ENCODE data around the gene ANO1.
"Not testable (repeated sequence)": the region's sequence is repeated elsewhere in the genome, so short reads cannot be mapped to it uniquely, and the experiment has no call there.

ANO1 gene

DNA sequence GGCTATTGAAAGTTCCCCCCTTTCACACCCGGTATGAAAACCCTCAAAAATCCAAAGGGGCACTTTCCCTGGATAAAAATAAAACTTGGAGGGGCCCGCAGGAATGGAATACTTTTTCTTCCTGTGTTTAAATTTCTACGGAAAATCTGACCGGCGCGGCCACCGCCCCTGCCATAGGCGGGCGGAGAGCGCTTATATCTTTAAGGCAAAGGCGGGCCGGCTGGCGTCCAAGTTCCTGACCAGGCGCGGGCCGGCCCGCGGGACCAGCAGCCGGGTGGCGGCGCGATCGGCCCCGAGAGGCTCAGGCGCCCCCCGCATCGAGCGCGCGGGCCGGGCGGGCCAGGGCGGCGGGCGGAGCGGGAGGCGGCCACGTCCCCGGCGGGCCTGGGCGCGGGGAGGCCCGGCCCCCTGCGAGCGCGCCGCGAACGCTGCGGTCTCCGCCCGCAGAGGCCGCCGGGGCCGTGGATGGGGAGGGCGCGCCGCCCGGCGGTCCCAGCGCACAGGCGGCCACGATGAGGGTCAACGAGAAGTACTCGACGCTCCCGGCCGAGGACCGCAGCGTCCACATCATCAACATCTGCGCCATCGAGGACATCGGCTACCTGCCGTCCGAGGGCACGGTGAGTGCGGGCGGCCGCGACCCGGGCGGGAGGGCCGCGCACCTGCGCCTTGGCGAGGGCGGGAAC, at the start of gene ANO1:
TSS of gene ANO1 (plus strand) at position 223 of the 686 bp plus-strand sequence. CDS start at position 513, 290 bp downstream.
- DNase-seq (ENCODE audit: low read depth in 2 of 2), result no peak

DNA sequence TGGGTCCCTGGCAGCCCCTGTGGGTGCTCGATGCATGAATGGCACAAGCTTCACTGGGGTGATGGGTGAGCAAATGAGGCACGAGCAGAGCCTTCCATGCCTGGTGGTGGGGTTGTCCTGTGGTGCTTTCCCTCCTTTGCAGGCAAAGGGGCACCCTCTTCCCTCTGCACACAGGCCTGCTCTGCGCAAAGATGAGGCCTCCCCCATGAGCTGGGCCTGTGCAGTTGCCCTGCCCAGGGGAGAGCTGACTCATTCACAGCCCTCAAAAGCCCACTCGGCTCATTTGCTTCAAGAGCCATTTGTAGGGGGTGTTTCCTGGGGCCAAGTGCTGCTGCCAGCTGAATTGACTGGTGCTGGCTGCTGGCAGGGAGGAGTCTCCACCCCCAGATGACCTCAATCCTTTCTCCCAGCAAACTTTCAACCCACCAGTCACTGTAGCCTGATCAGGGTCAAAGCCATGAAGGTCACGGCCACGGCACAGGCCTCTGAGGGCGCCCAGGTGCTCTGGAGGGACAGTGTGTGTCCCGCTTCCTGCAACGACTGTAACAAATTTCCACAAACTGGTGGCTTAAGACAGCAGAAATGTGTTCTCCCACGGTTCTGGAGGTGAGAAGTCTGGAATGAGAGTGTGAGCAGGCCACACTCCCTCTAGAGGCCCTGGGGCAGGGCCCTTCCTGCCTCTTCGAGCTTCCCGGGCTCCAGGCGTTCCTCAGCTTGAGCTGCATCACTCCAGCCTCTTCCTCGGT, 48.8 kb upstream of the ANO1 start:
- no peak for DNase-seq (ENCODE audit: low read depth in 2 of 2)

DNA sequence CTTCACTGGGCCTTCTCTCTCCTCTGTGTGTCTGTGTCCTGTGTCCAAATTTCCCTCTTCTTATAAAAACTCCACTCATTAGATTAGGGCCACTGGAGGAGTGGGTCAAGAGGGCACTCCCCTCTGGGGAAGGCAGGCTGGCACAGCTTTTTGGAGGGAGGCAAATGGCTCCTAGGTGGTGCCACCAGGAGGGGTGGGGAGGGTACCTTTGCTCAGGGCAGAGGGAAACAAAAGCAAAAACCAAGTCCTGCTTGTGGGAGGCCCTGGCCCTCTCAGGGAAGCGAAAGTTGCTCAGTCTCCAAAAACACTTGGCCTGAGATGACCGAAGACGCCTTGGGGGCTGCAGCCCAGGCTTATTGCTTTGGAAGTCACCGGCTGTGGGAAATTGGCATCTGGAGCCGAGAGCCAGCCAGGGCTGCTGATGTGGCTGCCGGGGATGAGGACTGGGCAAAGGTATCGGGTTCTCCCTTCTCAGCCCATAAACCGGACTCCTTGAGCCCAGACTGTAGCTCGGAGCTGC, 48.2 kb upstream of the ANO1 start:
- no peak for DNase-seq (ENCODE audit: low read depth in 2 of 2)

DNA sequence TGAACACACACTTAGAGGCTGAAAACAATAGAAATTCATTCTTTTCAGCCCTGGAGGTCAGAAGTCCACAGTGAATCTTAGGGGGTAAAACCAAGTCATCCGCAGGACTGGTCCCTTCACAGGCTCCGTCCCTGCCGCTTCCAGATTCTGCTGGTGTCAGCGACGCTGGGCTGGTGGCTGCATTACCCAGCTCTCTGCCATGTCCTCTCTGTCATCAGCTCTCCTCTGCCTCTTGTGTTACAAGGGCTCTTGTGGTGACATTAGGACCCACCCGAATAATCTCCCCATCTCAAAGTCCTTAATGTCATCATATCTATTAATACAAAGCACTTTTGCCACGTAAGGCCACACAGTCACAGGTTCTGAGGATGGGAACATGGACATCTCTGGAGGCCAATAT, 47.7 kb upstream of the ANO1 start:
- no peak for DNase-seq (ENCODE audit: low read depth in 2 of 2)

DNA sequence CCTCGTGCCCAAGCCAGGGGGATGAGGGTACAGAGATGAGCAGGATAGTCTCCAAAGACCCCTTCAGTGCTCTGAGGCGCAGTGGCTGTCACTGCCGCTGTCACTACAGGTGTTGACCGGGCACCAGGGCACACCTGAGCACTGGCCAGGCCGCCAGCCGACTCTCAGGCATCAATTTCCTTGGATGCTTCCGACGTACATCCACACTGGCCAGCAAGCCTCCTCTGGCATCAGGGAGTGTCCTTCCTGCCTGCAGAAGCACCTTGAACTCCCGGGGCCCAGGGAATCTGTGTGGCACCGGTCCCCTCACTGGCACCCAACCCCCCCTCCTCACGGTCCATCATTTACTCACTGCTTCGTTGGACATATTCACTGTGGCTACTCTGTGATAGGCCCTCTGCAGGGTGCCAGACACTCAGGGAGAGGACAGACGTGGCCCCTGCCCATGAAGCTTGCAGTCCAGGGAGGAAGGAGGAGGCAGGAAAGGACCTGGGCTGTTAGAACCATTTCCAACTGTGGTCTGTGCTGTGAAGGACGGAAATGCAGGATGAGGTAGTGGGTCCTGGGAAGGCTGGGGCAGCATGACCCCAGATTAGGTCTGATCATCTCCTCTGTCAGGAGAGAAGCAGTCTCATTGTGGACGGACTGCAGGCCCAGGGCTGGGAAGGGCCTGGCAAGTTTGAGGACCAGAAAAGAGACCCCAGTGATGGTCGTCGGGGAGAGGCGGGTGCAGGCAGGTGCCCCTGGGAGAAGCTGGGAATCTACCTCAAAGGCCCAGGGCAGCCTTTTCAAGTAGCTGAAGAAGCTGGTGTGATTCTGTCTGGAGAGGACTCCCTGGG, 46.3 kb upstream of the ANO1 start:
- DNase-seq (ENCODE audit: low read depth in 2 of 2), result no peak

DNA sequence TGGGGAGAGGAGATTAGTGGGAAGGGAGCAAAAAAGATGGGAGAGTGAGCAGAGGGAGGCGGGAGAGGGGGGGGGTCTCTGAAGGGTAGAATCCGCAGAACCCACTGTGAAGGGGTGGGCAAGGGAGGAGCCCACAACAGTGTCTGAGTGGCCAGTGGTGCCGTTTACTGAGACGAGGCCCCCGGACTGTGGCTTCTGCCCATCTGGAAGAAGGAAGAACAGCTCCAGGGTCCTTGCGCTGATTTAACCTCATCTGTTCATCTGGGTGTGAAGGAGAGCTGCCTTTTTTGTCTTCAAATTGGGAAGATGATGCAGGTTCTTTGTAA, 45.7 kb upstream of the ANO1 start:
- no peak for DNase-seq (ENCODE audit: low read depth in 2 of 2)

DNA sequence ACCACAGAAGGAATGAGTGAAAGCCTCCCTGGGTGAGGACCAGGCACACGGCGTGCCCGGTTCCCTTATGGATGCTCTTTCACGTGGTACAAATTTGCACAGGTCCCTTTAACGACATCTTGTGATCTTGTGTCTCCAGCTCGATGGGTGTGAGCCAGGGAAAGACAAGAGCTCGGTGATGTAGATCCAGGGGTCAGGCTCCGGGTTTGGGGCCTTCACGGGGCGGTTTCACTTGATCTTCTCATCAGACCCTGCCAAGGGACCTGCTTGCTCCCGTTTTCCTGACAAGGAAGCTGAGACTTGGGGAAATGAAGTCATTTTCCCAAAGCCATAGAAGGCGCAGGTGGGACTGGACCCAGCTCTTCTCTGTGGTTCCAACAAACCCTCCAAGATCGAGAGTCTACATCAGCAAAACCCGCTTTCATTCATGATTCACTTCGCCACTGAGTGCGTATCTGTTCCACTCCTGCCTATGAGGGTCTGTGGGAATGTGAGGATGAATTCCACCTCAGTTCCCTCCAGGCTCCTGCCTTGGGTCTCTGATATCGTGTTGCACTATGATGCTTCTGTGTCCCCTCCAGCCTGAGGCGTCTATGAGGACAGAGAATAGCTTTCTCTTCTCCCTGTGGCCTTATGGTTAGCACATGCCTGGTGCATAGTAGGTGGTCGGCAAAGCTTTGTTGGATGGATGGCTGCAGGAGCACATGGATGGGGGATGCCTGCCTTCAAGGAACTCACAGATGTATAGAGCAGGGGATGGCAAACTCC, 45.0 kb upstream of the ANO1 start:
- no peak for DNase-seq (ENCODE audit: low read depth in 2 of 2)

DNA sequence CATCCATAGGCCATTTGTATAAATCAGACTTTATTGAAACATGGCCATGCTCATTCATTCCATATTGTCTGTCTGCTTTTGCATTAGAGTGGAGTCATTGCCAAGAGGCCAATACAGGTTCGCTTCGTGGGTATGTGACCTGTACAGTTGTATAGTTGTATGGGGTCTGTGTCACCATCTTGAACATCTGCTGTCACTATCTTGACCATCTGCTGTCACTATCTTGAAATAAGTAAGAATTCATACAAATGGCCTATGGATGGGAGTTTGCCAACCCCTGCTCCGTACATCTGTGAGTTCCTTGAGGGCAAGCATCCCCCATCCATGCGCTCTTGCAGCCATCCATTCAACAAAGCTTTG, 44.4 kb upstream of the ANO1 start:
- DNase-seq (ENCODE audit: low read depth in 2 of 2), result no peak

DNA sequence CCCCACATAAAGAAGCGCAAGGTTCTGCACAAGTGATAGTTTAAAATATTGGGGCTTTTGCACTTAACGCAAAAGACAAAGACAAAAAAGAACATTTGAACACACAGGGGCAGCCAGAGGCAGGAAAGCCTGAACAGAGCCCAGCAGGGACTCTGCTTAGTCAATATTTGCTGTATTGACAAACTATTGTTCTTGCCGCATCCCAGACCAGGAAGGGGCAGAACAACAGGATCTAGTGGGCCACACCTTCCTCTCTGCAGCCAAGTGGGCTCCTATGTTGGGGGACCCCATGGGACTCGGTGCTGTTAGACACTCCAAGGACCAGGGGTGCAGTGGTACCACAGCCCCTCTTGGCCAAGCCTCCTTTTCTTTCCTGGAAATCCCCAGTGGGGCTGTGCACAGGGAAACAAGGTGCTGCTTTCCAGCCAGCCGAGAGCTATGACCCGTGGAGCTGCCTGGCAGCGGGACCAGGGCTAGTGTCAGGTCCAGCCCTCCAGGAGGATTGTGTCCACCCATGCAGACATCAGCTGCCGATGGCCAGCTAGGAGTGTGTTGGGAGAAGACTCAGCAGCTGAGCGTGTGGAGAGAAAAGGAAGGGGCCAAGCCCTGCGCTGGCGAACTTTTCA, 43.3 kb upstream of the ANO1 start:
- no peak for DNase-seq (ENCODE audit: low read depth in 2 of 2)

DNA sequence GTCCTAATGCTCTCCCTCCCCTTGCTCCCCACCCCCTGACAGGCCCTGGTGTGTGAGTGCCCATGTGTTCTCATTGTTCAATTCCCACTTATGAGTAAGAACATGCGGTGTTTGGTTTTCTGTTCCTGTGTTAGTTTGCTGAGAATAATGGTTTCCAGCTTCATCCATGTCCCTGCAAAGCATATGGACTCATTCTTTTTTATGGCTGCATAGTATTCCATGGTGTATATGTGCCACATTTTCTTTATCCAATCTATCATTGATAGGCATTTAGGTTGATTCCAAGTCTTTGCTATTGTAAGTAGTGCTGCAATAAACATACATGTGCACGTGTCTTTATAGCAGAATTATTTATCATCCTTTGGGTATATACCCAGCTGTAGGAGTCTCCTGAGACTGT, 42.5 kb upstream of the ANO1 start:
- not testable (repeated sequence) for DNase-seq (ENCODE audit: low read depth in 2 of 2)

DNA sequence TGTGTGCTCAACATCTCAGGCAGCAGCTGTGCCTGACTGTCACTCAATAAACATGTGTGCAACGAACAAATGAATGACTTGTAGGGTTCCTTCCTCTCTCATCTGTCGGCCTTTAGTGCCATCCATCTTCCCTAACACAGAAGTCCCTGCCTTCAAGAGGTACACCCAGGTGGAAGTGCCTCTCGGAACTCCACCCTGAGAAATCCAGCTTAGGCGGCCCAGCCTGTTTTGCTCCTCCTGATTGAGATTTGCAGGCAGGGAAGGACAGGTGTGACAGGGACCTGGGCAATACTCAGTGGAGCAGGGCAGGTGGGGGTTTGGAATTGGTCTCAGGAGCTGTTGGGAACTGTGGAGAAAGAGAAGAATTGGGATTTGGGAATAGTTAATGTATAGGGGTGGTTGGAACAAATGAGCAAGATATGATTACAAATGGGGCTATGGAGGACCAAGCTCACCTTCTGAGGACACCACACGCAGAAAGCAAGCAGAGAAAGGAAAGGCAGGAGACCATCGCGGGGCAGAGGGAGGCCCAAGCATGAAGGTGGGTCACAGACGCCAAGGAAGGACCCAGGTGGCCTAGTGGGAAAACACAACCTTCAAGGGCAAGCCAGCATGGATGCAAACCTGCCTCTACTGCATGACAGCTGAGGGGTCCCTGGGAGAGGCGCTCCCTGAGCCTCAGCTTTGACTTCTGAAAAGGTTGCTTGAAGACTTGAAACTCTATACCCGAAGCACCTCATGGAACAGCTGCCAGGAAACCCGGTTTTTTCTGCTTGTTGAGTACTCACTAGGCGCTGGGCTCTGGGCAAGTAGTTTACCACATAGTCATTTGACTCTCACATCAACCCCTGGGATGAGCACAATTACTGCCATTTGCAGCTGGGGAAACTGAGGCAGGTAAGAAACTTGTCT, 40.9 kb upstream of the ANO1 start:
- DNase-seq (ENCODE audit: low read depth in 2 of 2), result no peak

DNA sequence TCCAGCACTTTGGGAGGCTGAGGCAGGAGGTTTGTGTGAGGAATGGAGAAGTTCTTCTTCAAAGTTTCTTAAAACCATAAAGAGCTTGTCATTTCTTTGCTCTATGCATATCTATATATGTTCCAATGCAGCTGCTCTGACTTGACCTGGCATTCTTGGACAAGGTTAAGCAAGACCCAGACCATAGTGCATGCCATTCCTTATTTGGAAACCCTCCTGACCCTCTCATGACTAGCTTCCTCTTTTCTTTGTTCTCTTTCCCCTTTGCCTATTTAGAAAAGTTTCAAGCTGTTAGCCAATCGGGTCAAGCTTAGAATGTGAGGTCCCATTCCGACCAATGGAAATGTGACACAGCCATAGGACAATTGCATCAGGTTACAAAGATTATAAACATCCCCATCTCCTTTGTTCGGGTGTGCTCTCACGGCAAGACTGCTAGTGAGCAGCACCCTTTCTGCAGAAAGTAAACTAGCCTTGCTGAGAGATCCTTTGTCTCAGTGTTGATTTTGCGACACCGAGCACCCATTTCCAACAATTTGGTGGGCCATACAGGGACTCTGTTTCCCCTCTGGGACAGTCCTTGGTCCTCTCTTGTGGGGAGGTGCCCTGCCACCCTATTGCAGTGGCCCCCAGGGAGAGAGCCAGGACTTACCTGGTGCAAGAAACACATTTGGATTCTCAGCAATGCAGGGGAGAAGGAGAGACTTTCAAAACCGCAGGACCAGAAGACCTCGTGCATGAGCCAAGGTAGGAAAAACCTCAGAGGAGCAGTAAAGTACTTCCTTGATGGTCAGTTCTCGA, 39.9 kb upstream of the ANO1 start:
- DNase-seq (ENCODE audit: low read depth in 2 of 2), result no peak

DNA sequence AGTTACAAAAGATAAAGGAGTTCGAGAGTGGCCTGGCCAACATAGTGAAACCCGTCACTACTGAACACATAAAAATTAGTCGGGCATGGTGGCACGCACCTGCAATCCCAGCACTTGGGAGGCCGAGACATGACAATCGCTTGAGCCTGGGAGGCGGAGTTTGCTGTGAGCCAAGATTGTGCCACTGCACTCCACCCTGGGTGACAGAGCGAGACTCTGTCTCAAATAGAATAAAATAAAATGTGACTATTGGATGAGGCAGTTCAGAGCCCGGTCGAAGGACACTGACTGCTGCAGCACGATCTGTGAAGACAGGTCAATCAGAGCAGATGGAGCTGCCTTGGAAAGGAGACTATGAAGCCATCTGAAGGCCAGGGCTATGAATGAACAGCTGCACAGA, 37.7 kb upstream of the ANO1 start:
- no peak for DNase-seq (ENCODE audit: low read depth in 2 of 2)

DNA sequence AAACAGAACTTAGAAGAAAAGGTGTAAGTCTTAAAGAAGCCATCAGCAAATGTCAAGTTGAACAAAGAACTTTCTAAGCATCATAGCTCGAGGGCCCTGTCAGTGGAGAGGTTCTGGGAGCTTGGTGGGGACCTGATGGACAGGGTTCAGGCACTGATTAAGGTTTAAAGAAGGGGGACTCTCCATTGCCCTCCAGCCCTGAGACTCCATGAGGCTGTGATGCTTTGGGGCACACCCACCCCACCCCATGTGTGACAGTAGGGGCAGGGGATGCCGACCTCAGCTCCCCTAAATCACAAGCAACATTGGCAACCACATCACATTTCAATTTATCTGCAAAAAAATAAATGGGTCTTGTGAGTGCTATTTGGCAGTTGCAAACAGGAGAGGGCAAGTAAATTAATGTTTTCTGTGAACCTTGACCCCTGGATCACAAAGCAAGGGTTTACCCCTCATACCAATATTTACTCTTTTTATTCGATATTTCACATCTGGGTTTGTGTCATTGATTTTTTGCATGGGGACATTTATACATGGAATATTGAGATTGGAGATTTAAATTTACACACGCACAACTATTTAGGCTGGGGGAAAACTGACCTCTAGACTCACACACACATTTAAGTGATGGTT, 37.1 kb upstream of the ANO1 start:
- DNase-seq (ENCODE audit: low read depth in 2 of 2), result no peak

DNA sequence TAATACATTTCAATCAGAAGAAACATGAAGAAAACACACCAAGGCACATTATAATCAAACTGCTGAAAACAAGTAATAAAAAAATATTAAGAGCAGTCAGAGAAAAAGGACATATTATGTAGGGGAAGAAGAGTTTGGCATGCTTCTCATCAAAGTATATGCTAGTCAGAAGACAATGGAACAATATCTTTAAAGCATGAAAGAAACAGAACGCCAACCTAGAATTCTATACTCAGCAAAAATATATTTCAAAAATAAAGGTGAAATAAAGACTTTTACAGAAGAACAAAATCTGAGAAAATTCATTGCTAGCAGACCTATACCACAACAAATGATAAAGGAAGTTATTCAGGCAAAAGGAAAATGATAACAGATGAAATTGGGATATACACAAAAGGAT, 34.6 kb upstream of the ANO1 start:
- DNase-seq (ENCODE audit: low read depth in 2 of 2), result no peak

DNA sequence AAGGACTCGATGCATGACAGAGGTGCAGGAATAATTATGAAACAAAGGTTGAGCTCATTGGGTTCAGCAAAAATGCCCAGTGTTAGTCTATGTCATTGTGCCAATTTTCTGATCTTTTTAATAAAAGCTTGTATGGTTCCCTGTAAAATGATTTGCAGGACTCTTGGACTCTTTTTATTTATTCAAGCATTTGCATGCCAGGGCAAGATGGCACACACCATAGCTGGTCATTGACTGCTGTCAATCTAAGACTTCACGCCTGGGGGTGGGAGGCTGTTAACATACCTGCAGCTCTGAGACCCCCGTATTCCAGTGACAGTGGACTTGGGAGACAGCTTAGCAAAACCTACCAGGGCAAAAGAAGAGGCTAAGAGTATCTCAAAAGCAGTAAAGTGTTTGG, 32.0 kb upstream of the ANO1 start:
- no peak for DNase-seq (ENCODE audit: low read depth in 2 of 2)

DNA sequence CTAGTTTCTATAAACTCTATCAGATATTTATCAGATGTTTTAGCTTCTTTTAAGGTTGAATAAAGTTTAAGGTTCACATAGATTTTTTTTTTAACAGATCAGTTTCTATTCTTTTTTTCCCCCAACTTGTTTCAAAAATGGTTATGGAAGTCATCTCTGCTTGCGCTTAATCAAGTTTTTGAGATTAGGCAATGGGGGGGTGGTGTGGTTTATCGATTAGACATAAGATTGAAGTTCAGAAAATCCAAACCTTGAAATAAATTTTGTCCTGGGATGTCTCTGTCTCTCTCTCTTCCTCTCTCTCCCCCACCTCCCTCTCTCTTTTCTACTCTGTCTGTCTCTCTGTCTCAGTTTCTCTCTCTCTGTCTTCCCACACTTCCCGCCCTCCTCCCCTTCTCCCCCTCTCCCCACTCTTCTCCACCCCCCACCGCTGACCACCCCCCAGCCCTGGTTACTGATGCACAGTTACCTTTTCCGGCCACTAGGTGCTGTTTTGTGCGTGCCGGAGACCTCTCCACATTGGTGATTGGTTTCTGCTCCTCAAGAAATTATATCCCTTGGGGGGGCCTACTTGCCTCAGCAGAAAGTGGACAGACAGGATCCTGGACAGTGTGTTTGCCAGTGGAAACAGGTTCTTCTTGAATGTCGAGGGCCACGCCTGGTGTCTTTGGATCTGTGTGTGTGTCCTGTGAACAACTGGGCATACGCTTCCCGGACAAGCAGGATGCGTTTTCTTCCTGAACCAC, 29.7 kb upstream of the ANO1 start:
- DNase-seq (ENCODE audit: low read depth in 2 of 2), result no peak

DNA sequence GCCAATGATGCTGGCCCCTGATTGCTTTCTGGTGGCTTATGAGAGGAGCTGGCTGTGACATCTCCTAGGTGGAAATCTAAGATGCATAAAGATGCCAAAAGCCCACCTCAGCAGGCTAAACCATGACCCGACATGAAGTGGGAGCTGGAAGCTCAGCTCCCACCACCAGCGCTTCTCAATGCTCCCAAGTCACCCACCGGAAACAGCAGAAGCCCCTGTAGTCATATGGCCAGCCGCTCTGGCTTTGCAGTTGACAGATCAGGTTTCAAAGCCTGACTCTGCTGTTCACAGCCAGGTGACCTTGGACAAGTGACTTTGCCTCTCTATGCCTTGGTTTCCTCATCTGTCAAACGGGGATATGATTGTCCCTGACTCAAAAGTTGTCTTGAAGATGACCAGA, 29.1 kb upstream of the ANO1 start:
- DNase-seq (ENCODE audit: low read depth in 2 of 2), result no peak

Measured in fibroblast of skin of left biceps (primary cell).